22Rv1 (cell line): ENCODE data around the gene CST9.

Source experiments
- H3K27ac ChIP-seq: fragments of 450-650 bp; 2 replicates; pipeline ENCODE4 v1.5.1; 2017
- ZFX ChIP-seq: fragments of 450-650 bp; IDR thresholded peaks from 2 replicates; pipeline ENCODE4 v1.6.1; 2017; ENCODE audit warnings: antibody characterized with exemption, borderline replicate concordance
- TF ChIP-seq, protein P1 (sequence below): fragments of 450-650 bp; IDR thresholded peaks from 2 replicates; pipeline ENCODE4 v1.5.1; 2017; ENCODE audit warnings: mild to moderate bottlenecking

The CST9 gene

DNA sequence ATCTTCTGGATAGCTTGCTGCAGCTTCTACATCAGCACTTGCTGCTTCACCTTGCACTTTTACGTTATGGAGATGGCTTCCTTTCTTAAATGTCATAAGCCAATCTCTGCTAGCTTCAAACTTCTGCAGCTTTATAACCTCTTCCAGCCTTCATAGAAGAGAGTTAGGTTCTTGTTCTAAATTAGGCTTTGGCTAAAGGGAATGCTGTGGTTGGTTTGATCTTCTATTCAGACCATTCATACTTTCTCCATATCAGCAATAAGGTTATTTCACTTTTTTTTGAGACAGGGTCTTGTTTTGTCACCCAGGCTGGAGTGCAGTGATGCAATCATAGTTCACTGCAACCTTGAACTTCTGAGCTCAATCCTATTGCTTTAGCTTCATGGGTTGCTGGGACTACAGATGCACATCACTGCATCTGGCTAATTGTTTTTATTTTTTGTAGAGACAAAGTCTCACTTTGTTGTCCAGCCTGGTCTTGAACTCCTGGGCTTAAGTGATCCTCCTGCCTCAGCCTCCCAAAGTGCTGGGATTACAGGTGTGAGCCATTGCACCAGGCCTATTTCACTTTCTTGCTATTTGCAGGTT, 44.2 kb upstream of the CST9 start:
- no peak for TF ChIP-seq ZFX
- TF ChIP-seq, protein P1, sequence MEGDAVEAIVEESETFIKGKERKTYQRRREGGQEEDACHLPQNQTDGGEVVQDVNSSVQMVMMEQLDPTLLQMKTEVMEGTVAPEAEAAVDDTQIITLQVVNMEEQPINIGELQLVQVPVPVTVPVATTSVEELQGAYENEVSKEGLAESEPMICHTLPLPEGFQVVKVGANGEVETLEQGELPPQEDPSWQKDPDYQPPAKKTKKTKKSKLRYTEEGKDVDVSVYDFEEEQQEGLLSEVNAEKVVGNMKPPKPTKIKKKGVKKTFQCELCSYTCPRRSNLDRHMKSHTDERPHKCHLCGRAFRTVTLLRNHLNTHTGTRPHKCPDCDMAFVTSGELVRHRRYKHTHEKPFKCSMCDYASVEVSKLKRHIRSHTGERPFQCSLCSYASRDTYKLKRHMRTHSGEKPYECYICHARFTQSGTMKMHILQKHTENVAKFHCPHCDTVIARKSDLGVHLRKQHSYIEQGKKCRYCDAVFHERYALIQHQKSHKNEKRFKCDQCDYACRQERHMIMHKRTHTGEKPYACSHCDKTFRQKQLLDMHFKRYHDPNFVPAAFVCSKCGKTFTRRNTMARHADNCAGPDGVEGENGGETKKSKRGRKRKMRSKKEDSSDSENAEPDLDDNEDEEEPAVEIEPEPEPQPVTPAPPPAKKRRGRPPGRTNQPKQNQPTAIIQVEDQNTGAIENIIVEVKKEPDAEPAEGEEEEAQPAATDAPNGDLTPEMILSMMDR, result no peak
- H3K27ac ChIP-seq, result no peak overlapping the region

DNA sequence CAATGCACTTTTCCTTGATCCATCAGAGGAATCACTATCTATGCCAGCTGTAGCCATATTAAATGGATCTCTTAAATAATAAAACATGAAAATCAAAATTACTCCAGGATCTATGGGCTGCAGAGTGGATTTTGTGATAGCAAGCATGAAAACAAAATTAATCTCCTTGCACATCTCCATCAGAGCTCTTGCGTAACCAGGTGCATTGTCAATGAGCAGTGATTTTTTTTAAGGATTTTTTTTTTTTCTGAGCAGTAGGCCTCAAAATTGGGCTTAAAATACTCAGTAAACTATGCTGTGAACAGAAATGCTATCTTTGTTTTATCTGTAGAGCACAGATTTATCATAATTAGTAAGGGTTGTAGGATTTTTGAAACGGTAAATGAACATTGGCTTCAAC, 43.5 kb upstream of the CST9 start:
- no peak overlapping the region for H3K27ac ChIP-seq
- no peak for TF ChIP-seq ZFX
- TF ChIP-seq, protein P1, result no peak

DNA sequence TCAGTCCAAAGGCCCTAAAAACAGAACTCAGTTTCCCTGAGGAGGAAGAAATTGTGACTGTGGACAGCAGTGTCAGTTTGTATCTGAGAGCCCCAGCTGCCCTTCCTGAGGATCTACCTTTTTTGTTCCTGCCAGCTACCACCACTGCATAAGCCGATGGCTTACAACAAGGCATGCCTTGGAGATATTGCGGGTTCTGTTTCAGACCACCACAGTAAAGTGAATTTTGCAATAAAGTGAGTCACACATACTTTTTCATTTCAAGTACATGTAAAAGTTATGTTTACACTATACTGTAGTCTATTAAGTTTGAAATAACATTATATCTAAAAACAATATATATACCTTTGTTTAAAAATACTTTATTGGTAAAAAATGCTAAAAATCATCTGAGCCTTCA, 41.6 kb upstream of the CST9 start:
- TF ChIP-seq ZFX, result no peak
- TF ChIP-seq, protein P1, result no peak
- no peak overlapping the region for H3K27ac ChIP-seq

DNA sequence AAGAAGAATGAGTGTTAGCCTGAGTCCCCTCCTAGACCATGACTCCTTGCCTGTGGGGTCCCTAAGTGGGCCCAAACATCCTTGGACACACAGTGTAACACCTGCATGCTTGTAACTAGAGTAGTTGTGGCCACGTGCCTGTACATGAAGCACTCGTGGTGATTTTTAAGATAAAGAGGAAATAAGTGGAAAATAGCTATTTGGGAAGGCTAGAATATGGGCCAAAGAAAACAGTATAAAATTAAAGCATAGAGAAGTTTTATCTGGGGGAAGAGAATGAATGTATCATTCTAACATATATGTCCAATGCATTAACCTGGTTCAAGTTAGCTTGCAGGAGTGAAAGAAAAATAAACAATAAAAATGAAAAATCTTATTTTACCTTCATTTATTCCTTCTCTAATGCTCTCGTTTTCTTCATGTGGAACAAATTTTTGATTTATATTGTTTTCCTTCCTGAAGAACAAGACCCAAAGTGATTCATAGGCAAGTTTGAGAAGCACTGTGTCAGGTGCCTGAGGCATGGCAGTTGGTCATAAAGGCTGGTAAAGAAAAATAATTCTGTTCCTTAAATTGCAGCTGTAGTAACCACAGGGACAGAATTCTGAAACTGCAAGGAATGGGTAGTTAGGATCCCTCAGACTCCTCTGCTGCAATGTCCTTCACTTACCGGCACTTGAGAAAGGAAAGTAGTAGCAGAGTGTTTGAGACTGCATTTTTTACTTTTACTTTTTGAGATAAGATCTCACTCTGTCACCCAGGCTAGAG, 40.6 kb upstream of the CST9 start:
- no peak overlapping the region for H3K27ac ChIP-seq
- no peak for TF ChIP-seq ZFX
- TF ChIP-seq, protein P1, result no peak

DNA sequence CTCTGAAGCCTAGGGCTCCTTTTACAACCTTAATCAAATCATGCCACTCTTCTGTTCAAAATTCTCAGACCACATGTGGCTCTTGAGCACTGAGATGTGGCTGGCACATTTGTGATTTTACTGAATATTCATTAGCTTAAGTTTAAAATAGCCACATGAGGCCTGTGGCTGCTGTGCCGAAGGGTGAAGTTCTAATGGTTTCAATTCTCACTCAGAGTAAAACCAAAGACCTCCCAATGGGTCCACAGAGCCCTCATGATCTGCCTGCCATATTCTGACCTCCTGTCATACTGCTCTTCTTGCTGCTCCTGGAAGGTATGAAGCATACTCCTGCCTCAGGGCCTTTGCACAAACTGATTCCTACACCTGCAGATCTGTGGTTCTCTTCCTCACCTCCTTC, 39.9 kb upstream of the CST9 start:
- H3K27ac ChIP-seq, result no peak overlapping the region
- TF ChIP-seq, protein P1, result no peak
- TF ChIP-seq ZFX, result no peak

DNA sequence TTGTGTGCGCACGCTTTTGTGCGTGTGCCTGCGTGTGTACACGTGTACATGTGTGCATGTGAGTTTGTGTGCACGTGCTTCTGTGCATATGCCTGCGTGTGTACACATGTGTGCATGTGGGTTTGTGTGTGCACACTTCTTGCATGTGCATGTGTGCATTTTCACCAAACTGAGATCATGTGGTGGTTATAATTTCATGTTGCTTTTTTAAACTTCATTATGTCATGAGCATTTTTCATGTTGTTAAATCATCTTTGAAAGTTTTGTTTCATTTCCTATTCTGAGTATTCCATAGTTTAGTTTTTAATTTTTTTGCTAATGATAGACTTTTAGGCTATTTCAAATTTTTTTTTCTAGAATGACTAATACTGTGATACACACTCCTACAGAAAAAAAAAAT, 38.4 kb upstream of the CST9 start:
- H3K27ac ChIP-seq, result no peak overlapping the region
- TF ChIP-seq, protein P1, result no peak
- no peak for TF ChIP-seq ZFX

DNA sequence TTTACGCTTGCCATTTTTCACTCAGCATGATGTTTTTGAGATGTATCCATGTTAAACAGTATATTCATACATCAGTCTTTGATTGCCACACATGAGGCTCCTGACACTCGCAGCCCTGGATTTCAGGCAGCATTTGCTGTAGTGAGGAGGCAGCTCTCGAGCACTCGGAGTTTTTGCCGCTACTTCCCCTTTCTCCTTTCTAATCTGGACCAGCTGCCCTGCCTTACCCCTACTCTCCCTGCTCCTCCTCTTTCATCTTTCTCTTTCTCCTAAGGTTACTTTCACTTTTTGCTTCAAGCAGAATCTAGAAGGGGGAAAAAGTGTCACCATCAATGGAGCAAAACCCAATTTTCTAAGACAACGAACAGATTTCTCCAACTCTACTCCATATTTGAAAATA, 37.9 kb upstream of the CST9 start:
- no peak for TF ChIP-seq ZFX
- TF ChIP-seq, protein P1, result no peak
- no peak overlapping the region for H3K27ac ChIP-seq
